ENCODE data around the gene SECISBP2.

Gene SECISBP2

GRCh38 chr9:89380437-89381307 lies 62.4 kb downstream of the SECISBP2 start:
- no peak for DNase-seq (ENCODE audit: low read depth in 2 of 2, low spot score in 1 of 2)

GRCh38 chr9:89381308-89381609 lies 63.0 kb downstream of the SECISBP2 start:
- no peak for DNase-seq (ENCODE audit: low read depth in 2 of 2, low spot score in 1 of 2)

GRCh38 chr9:89382026-89382986 lies 64.0 kb downstream of the SECISBP2 start:
- DNase-seq (ENCODE audit: low read depth in 2 of 2, low spot score in 1 of 2): no peak

- DNase-seq (ENCODE audit: low read depth in 2 of 2, low spot score in 1 of 2): no peak
Observed at GRCh38 chr9:89383030-89383720, 64.9 kb downstream of the SECISBP2 start.

GRCh38 chr9:89383721-89384300 lies 65.5 kb downstream of the SECISBP2 start:
- DNase-seq (ENCODE audit: low read depth in 2 of 2, low spot score in 1 of 2): no peak

GRCh38 chr9:89384783-89385182 lies 66.5 kb downstream of the SECISBP2 start:
- no peak for DNase-seq (ENCODE audit: low read depth in 2 of 2, low spot score in 1 of 2)

GRCh38 chr9:89386206-89386605 lies 67.9 kb downstream of the SECISBP2 start:
- DNase-seq (ENCODE audit: low read depth in 2 of 2, low spot score in 1 of 2): no peak

- DNase-seq (ENCODE audit: low read depth in 2 of 2, low spot score in 1 of 2): no peak
Observed at GRCh38 chr9:89386797-89387196, 68.5 kb downstream of the SECISBP2 start.

- DNase-seq (ENCODE audit: low read depth in 2 of 2, low spot score in 1 of 2): no peak
Observed at GRCh38 chr9:89387197-89387849, 69.0 kb downstream of the SECISBP2 start.

- no peak for DNase-seq (ENCODE audit: low read depth in 2 of 2, low spot score in 1 of 2)
Observed at GRCh38 chr9:89388084-89388867, 70.0 kb downstream of the SECISBP2 start.

GRCh38 chr9:89388868-89389177 lies 70.5 kb downstream of the SECISBP2 start:
- DNase-seq (ENCODE audit: low read depth in 2 of 2, low spot score in 1 of 2): no peak

- DNase-seq (ENCODE audit: low read depth in 2 of 2, low spot score in 1 of 2): no peak
Observed at GRCh38 chr9:89390068-89390555, 71.8 kb downstream of the SECISBP2 start.

- DNase-seq (ENCODE audit: low read depth in 2 of 2, low spot score in 1 of 2): no peak
Observed at GRCh38 chr9:89390578-89391116, 72.3 kb downstream of the SECISBP2 start.

GRCh38 chr9:89391585-89391984 lies 73.3 kb downstream of the SECISBP2 start:
- no peak for DNase-seq (ENCODE audit: low read depth in 2 of 2, low spot score in 1 of 2)

GRCh38 chr9:89394412-89394811 lies 76.1 kb downstream of the SECISBP2 start:
- DNase-seq (ENCODE audit: low read depth in 2 of 2, low spot score in 1 of 2): no peak

GRCh38 chr9:89395931-89396710 lies 77.8 kb downstream of the SECISBP2 start:
- DNase-seq (ENCODE audit: low read depth in 2 of 2, low spot score in 1 of 2): no peak

GRCh38 chr9:89397471-89397870 lies 79.2 kb downstream of the SECISBP2 start:
- DNase-seq (ENCODE audit: low read depth in 2 of 2, low spot score in 1 of 2): no peak

- DNase-seq (ENCODE audit: low read depth in 2 of 2, low spot score in 1 of 2): no peak
Observed at GRCh38 chr9:89398621-89399020, 80.3 kb downstream of the SECISBP2 start.

Data from stimulated activated CD8-positive, alpha-beta memory T cell treated with anti-CD3 and anti-CD28 coated beads, Interleukin-4, amount 100 ng/mL, for 1 hour (primary cell).